ENCODE measurements around the gene USP13.

Gene USP13

GRCh38 chr3:179701176-179701827, 48.5 kb downstream of the USP13 start:
- DNase-seq, result no peak

GRCh38 chr3:179702271-179702947, 49.6 kb downstream of the USP13 start:
- DNase-seq, result no peak

GRCh38 chr3:179703816-179704215, 51.0 kb downstream of the USP13 start:
- DNase-seq, result no peak

- DNase-seq, result no peak
Measured at GRCh38 chr3:179706233-179706632, 53.4 kb downstream of the USP13 start.

GRCh38 chr3:179710079-179710478, 57.2 kb downstream of the USP13 start:
- no peak for DNase-seq

- DNase-seq, result no peak
Measured at GRCh38 chr3:179713643-179714090, 60.8 kb downstream of the USP13 start.

GRCh38 chr3:179715582-179715981, 62.7 kb downstream of the USP13 start:
- no peak for DNase-seq

GRCh38 chr3:179716226-179716625, 63.4 kb downstream of the USP13 start:
- no peak for DNase-seq

- DNase-seq, result no peak
Measured at GRCh38 chr3:179716811-179717210, 64.0 kb downstream of the USP13 start.

GRCh38 chr3:179717219-179717618, 64.4 kb downstream of the USP13 start:
- no peak for DNase-seq

GRCh38 chr3:179719048-179719734, 66.4 kb downstream of the USP13 start:
- no peak for DNase-seq

GRCh38 chr3:179720196-179720595, 67.4 kb downstream of the USP13 start:
- DNase-seq, result no peak

GRCh38 chr3:179723617-179724016, 70.8 kb downstream of the USP13 start:
- DNase-seq, result no peak

- DNase-seq, result no peak
Measured at GRCh38 chr3:179726075-179726699, 73.3 kb downstream of the USP13 start.

- DNase-seq, result no peak
Measured at GRCh38 chr3:179729086-179729485, 76.2 kb downstream of the USP13 start.

- DNase-seq, result no peak
Measured at GRCh38 chr3:179729981-179730380, 77.1 kb downstream of the USP13 start.

- no peak for DNase-seq
Measured at GRCh38 chr3:179730506-179730905, 77.7 kb downstream of the USP13 start.

- DNase-seq, result no peak
Measured at GRCh38 chr3:179731544-179731943, 78.7 kb downstream of the USP13 start.

- DNase-seq, result no peak
Measured at GRCh38 chr3:179732661-179733348, 80.0 kb downstream of the USP13 start.

GRCh38 chr3:179733797-179734196, 81.0 kb downstream of the USP13 start:
- DNase-seq, result no peak

GRCh38 chr3:179734497-179735281, 81.8 kb downstream of the USP13 start:
- DNase-seq, result no peak

GRCh38 chr3:179735321-179735720, 82.5 kb downstream of the USP13 start:
- DNase-seq, result no peak

All from activated naive CD4-positive, alpha-beta T cell (primary cell).